Hair follicle dermal papilla cell (primary cell): ENCODE data around the gene RAB22A. TPM values are rescaled to one million over a fixed set of nuclear protein-coding genes. Genes with fewer than 3 reads are reported as not detected.

Source experiments
- total RNA-seq: library from RNA; depleted of rRNA; stranded (reverse); fragments of >200 nt; gene quantifications from 2 replicates; pipeline ENCODE4 v1.2.3, GENCODE V29; 2012

RAB22A gene, protein sequence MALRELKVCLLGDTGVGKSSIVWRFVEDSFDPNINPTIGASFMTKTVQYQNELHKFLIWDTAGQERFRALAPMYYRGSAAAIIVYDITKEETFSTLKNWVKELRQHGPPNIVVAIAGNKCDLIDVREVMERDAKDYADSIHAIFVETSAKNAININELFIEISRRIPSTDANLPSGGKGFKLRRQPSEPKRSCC
- 22.1 and 24.3 TPM in 2 replicates for total RNA-seq

DNA sequence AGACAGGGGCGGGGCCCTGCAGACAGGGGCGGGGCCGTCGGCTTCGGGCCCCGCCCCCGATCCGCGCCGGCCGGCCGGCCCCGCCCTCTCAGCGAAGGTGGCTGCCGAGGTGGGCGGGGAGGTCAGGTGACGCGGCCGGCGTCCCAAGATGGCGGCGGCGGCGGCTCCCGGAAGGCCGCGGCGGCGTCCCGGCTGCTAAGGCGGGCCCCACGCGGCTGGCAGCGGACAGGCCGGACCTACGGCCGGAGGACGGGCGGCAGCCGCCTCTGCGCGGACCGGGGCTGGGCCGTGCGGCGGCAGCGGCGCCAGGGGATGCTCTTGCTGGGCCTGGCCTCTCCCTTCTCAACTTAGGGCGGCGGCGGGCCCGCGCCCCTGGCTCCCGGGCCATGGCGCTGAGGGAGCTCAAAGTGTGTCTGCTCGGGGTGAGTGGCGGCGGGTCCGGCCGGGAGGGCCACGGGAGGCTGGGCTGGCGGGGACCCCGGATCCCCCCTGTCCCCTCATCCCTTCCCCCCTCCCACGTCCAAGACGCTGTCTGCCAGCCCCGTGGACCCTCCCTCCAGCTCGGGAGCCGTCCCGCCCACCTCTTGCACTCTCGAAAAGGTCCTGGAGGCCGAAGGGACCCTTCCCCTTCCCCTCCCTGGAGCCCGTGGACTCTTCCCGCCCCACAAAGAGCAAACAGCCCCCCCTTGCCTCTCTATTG, at the start of gene RAB22A:
RAB22A (plus strand) TSS at position 125 of the 700 bp plus-strand sequence; CDS start at position 387, 262 bp downstream.

DNA sequence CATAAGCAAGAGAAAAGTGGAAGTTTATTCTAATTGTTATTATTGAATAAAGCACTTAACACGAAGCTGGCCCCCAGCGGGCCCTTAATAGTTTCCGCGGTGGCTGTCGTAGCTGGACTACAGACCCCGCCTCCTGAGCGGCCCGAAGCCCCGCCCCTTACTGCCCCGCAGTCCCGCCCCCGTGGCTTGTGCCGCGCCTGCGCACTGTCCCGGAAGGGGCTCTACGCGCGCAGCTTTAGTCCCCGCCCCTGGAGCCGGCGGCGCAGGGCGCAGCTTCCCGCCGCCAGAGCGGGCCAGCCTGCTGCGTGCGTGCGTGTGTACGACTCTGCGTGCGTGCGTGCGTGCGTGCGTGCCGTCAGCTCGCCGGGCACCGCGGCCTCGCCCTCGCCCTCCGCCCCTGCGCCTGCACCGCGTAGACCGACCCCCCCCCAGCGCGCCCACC, 79.4 kb downstream of the RAB22A start, which contains the start of gene VAPB:
VAPB (plus strand) TSS at position 348 of the 442 bp plus-strand sequence. CDS start 231 bp downstream, outside the sequence.

Other genes with a start within 250 kb of the RAB22A start
- not detected in 2 replicates for gene ANKRD60, start 81.1 kb upstream of the RAB22A start, total RNA-seq
- gene VAPB, start 79.5 kb downstream of the RAB22A start, total RNA-seq = 9.5 and 14.9 TPM in 2 replicates
- gene APCDD1L, start 205.7 kb downstream of the RAB22A start, total RNA-seq = 9.8 and 12.2 TPM in 2 replicates